ENCODE measurements around the gene SKAP1.

The SKAP1 gene

DNA sequence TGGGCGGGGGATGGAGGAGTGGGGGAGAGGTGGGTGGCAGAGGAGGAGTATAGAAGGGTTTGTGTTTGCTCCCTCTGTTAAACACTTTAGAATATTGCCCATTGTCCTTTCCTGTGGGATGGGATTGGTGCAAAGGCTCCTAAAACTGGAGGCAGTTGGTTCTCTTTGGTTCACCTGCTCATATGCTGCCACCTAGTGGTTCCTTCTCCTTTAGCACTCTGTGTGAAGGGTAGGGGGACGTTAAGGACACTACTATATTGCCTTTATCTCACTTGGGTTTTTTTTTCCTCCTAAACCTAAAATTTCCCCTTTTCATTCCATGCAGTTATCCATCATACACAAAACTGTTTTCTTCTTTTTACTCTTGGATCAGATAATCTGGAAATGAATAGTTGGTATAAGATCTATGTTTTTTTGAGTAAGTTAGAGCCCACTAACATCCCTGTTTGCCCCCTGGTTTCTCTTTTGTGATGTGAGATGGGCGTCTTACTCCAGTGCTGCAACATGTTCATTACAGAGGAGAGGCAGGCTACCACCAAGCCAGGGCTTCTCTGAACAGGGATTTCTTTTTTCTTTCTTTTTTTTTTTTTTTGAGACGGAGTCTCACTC, 298.7 kb downstream of the SKAP1 start:
- FAIRE-seq: peak; percentile 95

DNA sequence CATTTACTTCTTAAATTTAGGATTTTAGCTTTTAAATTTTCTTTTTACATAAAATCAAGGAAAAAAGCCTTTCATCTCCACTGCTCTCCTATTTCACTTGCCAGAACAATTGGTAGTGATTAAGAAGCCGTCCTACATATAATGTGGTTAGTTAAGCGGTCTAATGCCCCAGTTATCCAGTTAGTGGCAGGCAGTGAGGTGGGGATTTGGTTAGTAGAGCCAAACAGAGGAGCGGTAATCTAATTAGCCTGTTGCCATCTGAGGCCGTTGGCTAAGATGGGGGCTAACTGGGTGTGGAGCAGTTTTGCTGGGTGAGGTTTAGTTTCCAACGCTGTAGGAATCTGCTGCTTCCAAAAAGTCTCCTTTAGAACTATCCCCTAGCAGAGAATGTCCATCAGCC, 300.0 kb downstream of the SKAP1 start:
- no peak for FAIRE-seq

DNA sequence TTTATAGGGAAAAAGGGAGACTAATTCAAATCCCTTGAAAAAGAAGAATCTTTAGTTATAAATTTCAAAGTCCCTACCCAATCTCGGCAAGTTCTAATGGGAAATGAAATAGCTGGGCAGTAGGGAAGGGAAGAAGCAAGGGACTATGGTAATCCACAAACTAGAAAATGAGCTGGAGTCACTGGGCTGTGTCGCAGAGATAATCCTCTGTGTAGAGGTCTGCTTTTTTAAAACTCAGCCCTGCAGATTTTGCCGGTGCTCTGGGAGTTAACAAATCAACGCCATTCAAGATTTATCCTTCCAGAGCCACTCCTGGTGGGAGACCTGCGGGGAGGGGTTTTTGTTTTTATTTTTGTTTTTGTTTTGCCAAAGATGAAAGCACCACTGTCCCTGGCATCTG, 301.6 kb downstream of the SKAP1 start:
- no peak for FAIRE-seq

DNA sequence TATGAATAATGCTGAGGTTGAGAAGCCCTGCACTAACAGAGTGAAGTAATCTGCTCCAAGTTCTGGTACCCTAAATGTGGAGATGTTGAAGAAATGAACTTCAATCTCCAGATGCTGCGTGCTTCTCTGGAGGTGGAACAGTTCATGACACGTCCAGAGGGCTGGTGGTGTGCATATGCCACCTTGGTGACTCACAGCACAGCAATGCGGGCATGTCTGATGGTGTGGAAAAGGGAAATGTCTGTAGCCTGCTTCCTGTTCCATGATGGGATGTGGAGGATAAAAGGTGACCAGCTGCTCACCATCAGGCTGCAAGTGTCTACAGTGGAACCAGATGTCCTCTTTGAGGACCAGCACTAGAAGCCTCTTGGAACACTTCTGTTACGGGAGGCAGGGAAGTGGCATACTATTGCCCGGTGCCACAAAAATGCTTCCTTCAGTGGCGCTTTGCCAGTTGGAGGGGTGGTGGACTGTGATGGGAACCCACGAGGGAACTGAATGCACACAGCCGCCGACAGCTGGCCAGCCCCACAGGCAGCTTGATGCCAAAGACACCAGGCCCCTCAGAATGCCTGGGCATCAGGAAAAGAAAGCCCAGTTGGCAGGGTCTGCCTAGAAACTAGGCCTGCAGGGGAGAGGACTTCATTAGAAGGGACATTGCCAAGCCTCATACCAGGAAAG, 302.5 kb downstream of the SKAP1 start:
- no peak for FAIRE-seq

GRCh38 chr17:48126532-48126850, 303.5 kb downstream of the SKAP1 start:
- no peak for FAIRE-seq

DNA sequence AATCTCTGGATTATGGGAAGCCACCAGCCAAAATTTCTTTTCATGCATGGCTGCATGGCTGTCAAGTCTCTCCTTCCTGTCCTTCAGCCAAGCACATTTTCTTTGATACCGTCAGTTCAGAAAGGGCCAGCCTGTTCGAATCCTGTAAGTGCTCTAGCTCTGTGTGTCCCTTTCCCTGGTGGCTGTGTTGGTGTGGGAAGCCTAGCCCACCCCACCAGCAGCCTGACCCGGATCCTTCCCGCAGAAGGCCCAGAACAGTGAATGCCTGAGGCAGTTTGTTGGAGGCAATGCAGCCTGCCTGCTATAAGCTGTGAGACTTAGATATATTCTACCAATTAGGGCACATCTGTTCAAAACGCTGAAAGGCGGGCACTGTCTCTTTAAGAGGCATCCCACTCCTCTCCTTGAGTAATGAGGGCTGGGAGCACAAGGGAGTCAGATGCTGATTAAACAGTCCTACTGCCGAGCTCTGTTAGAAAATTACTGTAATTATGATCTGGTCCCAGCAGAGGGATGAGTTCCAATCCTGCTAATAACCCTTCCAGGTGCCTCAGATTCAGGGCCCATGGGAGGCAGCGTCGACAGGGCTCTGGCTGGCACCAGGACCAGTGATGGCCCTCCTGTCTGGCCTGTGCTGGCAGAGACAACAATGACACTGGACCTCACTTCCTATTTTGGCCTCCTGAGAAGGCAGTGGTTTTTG, 304.0 kb downstream of the SKAP1 start:
- no peak for FAIRE-seq

DNA sequence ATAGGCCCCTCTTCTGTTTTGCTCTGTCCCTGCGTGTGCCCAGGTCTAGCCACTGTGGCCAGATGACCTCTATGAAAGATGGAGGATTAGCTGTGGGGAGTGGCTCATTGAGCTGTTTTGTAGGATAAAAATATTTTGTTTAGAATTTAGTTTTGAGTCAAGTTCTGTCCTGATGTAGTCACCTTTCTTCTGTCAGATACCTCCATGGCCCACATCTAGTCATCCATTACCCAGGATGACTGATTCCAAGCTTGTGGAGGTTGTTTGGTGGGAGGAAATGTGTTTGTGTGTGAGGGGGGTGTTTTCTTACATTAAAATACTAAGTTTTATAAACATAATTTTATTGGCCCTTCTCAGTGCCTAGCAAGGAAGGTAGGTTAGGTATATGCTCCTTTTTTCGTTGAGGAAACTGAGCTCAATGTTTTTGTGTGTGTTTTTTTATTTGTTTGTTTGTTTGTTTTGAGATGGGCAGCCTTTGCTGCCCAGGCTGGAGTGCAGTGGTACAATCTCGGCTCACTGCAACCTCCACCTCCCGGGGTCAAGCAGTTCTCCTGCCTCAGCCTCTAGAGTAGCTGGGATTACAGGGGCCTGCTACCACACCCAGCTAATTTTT, 306.1 kb downstream of the SKAP1 start:
- no peak for FAIRE-seq

DNA sequence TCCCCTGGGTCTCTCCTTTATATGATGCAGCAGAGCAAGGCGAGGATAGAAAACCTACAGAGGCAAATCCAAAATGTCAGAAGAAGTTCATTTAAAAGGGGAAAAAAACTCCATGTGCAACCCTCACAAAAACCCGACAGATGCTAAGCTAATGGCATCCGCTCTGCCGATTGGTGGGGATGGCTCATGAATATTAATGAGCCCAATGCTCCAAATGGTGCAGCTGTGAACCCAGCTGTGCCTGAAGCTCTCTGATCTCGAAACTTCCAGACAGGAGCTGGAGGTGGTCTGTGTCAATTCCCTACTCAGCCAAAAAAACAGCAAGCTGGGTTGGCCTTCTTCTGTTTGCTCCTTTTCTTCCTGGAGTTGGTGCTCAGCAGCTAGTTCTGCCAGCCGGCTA, 306.9 kb downstream of the SKAP1 start:
- FAIRE-seq: no peak

DNA sequence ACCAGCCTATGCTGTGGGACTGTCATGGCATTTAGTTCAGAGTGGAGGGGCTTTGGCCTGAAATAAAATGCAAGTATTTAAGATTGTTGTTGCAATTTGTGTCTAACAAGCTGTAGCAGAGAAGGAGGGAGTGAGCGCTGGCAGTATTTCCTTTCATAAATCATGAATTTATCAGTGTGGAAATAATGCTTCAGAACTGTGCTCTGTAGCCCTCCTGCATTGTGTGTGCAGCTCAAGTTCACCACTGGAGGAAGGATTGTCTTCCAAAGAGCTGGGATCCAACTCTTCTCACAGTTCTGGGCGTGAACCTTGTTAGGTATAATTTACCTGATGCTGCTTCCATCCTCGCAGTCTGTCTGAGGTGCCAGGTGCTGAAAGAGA, 307.4 kb downstream of the SKAP1 start:
- FAIRE-seq: no peak

- FAIRE-seq: no peak
Measured at GRCh38 chr17:48121923-48122664, 307.9 kb downstream of the SKAP1 start.

- FAIRE-seq: no peak
Measured at GRCh38 chr17:48113201-48113676, 316.8 kb downstream of the SKAP1 start.

DNA sequence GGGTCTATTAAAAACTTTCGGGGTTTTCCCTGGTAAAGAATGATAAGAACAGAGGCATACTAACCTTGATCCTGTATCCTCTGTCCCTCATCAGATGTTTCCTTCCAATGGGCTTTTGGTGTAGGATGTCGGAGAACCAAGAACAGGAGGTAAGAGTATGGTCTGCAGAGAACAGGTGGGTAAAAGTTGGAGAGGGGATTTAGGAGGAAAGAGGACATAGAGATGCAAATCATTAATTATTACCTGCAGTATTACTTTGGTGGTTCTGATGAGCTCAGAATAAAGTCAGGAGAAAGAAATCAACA, 318.1 kb downstream of the SKAP1 start:
- FAIRE-seq: no peak

- no peak for FAIRE-seq
Measured at GRCh38 chr17:48110761-48111160, 319.3 kb downstream of the SKAP1 start.

DNA sequence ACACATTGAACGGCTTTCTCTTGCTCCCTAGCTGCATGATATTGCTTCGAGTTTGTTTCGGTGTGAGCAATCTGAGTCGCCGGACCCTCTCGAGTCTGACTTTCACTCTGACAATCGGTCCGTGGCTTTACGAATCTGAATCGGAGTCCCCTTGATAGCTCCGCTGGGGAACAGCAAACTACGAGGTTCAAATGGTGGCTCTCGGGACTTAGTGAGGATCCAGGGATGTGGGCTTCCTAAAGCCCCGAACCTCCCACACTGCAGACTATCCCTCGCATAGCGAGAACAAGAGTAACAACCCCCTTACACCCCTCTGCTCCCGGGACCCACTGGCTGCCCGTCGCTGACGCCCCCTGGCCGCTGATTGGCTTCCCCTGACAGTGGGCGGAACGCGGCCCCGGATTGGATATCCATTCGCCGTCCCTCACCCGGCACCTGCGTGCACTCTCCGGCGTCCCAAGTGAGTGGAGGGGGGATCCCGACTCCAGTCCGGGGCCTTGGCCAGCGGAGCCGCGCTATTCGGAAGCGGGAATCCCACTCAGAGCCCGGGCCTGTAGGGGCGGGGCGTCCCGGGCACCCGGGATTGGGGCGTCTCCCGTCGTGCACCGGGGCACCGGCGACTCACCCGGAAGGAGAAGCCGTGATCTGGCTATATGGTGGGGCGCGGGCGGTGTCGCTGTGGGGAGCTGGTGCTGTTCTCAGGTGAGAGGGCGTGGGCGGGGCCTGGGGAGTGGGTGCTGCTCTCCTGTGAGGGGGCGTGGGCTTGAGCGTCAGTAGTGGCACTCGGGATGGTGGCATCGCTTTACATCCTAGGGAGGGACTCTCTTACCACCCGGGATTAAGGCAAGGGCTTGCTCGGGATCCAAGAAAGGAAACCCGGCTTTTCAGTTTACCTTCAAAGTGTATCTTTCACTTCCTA, 322.6 kb downstream of the SKAP1 start, which contains the start of gene SNX11:
SNX11 (plus strand) TSS at position 630 of the 919 bp plus-strand sequence. CDS start 4,278 bp downstream, outside the sequence.
- FAIRE-seq: peak; percentile 90

- no peak for FAIRE-seq
Measured at GRCh38 chr17:48106802-48107136, 323.2 kb downstream of the SKAP1 start.

DNA sequence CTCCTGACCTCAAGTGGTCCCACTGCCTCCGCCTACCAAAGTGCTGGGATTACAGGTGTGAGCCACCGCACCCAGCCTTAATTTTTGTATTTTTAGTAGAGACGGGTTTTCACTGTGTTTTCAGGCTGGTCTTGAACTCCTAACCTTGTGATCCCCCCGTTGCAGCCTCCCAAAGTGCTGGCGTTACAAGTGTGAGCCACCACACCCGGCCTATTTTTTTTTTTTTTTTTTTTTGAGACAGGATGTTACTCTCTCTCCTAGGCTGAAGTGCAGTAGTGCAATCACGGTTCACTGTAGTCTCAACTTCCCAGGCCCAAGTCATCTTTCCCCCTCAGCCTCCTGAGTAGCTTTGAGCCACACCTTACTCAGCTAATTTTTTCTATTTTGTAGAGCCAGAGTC, 325.6 kb downstream of the SKAP1 start:
- FAIRE-seq: no peak

GRCh38 chr17:48102798-48103715, 327.0 kb downstream of the SKAP1 start:
- FAIRE-seq: no peak

- no peak for FAIRE-seq
Measured at GRCh38 chr17:48102043-48102750, 327.8 kb downstream of the SKAP1 start.

- peak; percentile 56 for FAIRE-seq
Measured at GRCh38 chr17:48101012-48101720, 328.8 kb downstream of the SKAP1 start, which contains the start of gene CBX1. CBX1 (minus strand) TSS chr17:48101478; CDS start chr17:48077004, 24,474 bp downstream.

DNA sequence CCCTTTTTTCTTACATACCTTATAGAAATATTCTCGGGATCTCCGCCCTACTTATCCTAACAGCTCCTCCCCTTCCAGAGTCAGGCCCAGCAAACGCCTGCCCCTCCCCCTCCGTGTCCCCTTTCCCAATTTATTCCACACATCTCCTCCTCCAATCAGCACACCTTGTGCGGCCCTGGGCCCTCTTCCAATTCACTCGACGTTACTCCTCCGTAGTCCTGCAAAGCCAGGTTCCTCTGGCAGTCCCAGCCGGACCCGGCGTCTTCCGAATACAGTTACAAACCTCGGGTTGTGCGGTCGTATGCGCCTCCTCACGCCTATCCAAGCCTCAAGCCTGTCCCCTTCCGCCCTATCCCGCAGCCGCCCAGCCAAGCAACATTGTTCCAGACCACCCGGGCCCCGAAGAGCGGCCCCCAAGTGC, 329.4 kb downstream of the SKAP1 start:
- FAIRE-seq: peak; percentile 67

All from G401.6 (cell line).